PFSK-1 (cell line): ENCODE measurements around the gene VCAM1.

Source experiments
- SIN3A ChIP-seq: IDR thresholded peaks from 2 replicates; pipeline ENCODE4 v1.6.1; 2012; ENCODE audit warnings: mild to moderate bottlenecking, low read length, moderate library complexity, borderline replicate concordance; ENCODE audit not compliant: insufficient read depth
- TAF1 ChIP-seq: IDR thresholded peaks from 2 replicates; pipeline ENCODE4 v1.6.1; 2012; ENCODE audit warnings: low read length, control low read depth, borderline replicate concordance; ENCODE audit not compliant: insufficient read depth

GRCh38 chr1:100769906-100770646, 50.5 kb downstream of the VCAM1 start:
- no peak for TF ChIP-seq TAF1
- TF ChIP-seq SIN3A = no peak
